Stimulated activated CD4-positive, alpha-beta T cell treated with anti-CD3 and anti-CD28 coated beads, Interleukin-4, amount 100 ng/mL, for 24 hours (primary cell): Measurements from ENCODE around the gene CDC27.
"Not testable (repeated sequence)": the region's sequence is repeated elsewhere in the genome, so short reads cannot be mapped to it uniquely, and the experiment has no call there.

Source experiments
- DNase-seq: peaks from one replicate; pipeline ENCODE4 v3.0.0-alpha.2; 2020

Gene CDC27

GRCh38 chr17:47218896-47219430 is 29.9 kb upstream of the CDC27 start:
- no peak for DNase-seq

GRCh38 chr17:47217279-47217678 is 28.2 kb upstream of the CDC27 start:
- not testable (repeated sequence) for DNase-seq

GRCh38 chr17:47216821-47217220 is 27.7 kb upstream of the CDC27 start:
- DNase-seq = not testable (repeated sequence)

DNA sequence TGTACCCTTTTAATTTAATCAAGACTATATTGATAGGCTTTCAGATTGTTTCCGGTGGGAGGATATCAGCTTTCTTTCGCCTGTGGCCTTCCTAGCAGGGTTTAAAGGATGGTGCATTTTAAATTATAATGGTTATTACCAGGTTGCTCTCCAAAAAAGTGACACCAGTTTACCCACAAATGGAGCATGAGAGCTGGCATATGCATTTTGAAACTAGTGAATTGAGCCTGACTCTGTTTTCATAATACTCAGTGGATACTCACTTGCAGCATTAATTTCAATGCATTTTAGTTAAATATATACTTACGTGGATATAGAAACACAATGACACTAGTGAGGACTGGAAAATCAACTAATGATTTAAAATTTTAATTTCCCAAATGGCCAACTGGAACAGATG is 25.8 kb upstream of the CDC27 start:
- DNase-seq = no peak

- DNase-seq = no peak
Observed at GRCh38 chr17:47213540-47213939, 24.4 kb upstream of the CDC27 start.

DNA sequence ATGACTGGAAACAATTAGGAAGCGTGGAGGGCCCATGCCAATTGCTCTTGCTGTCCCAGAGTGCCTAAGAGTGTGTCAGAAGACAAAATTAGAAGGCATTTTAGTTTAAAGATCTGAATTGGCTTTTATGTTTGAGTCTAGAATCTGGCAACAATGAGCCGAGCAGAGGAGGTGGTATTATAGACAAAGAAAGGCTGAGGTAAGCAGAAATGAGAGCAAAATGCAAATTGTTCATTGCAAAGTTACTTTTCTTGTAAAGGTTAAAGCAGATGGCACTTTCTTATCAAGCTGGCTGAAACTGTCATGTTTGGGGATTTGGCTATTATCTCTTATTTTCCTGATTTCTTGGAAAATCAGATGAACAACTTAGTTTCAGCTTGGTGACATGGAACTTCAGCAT is 23.4 kb upstream of the CDC27 start:
- no peak for DNase-seq

GRCh38 chr17:47210779-47211178 is 21.7 kb upstream of the CDC27 start:
- DNase-seq = no peak

DNA sequence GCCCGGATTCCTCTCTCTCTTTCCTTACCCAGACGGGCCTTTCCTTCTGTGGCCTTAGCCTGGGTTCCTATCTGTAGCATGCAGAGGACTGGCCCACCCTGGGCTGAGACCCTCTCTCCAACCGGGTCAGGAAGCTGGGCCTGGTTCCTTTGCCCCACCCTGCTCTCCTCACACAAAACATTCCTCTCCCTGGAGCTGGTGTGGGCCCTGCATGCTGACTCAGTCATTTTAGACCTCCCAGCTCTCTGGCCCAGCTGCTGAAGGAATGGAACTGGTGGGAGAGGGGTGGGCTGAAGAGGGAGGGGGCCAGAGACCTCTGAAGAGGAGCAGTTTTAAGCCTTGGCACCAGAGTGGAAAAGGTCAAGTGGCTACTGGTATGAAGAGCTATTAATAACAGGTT is 21.0 kb upstream of the CDC27 start:
- no peak for DNase-seq

DNA sequence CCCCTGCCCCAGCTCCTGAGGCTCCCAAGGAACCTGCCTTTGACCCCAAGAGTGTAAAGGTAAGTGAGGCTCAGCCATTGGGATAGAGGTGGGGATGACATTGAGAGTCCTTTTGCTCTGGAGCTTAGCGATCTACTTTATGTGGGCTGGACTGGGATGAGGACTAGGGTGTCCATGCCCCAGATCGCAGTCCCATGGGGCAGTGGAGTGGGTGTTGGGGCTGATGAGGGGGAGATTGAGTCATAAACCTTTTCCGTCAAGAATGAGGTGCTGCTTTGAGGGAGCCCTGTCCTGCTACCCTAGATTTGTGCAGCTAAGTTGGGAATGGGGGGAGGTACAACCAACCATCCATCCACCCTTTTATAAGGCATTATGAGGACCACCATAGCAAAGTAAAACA is 20.4 kb upstream of the CDC27 start:
- DNase-seq = no peak

GRCh38 chr17:47208744-47209488 is 19.8 kb upstream of the CDC27 start, which contains the start of gene MYL4:
MYL4 (plus strand) TSS chr17:47209348; CDS start chr17:47209423, 75 bp downstream.
- no peak for DNase-seq

GRCh38 chr17:47207143-47208067 is 18.3 kb upstream of the CDC27 start:
- no peak for DNase-seq

DNA sequence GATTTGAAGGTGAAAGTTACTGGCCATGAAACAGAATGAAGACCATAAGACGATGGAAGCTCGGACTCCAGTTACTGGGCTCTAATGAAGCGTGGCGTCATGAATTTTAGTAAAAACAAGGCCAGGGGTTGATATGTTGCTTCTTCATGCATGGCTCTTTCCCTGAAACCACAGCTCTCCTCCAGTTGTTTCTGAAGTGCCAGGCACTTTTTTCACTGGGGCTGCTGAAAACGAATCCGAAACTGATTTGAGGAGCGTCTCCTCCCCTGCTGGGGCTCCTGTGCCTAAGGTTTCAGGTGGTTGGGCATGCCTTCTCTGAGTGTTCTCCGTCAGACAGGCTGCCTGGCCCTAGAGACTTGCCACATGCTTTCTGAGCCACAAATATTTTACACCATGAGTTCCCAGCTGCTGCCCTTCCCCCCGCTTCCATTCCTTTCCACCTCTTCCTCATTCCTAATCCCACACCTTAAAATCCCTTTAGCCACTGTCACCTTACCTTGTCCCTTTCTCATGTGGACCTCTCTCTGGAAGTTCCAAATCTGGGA is 16.4 kb upstream of the CDC27 start:
- DNase-seq = peak; percentile 72

- DNase-seq = peak; percentile 22
Observed at GRCh38 chr17:47204722-47205418, 15.8 kb upstream of the CDC27 start.

GRCh38 chr17:47203984-47204721 is 15.1 kb upstream of the CDC27 start:
- DNase-seq = peak; percentile 61

DNA sequence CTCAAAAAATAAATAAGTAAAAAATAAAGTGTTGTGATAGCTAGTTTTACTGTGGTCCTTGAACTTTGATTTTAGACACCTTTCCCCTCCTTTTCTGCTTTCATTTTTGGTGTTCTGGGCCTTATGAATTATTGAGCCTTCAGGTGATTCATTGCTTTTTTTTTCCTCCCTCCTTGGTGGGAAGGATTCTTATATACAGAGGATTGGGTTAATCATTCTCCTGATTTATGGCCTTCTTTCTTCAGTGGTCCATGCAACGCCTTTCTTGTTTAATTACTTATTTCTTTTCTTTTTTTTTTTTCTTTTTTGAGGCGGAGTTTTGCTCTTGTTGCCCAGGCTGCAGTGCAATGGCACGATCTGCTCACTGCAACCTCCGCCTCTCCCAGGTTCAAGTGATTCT is 12.1 kb upstream of the CDC27 start:
- no peak for DNase-seq

DNA sequence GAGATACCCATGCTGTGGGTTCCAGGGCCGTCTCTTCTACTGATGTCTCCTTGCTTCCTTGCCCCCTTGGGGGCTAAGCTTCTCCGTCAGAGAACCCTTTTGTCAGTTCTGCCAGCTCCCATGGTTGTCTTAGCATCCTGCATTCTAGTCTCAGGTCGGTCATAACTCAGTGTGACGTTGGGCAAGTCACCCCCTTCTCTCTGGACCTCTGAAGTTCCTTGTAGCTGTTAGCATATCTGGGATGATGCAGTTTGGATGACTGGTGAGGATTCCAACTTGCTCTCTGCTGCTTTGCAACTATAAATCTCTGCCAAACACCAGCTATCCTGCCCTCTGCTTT is 11.2 kb upstream of the CDC27 start:
- DNase-seq = no peak

DNA sequence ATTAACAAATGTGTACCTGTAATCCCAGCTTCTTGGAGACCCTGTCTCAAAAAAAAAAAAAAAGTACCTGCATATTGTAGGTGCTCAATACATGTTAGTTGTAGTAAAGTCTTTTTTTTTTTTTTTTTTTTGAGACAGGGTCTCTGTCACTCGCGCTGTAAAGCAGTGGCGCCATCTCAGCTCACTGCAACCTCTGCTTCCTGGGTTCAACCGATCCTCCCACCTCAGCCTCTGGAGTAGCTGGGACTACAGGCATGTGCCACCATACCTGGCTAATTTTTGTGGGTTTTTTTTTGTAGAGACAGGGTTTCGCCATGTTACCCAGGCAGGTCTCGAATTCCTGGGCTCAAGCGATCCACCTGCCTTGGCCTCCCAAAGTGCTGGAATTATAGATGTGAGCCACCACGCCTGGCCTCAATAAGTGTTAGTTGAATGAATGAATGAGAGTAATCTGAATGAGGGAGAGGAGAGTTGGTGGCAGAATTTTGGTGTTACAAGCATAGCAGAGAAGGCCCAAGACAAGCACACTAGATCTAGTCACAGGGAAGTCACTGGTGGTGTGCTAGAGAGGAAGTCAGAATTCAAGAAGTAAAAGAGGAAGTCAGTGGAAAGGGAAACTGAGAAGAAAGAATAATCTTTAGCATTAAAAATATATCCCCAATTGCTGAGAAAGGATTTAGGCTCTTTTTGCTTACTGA is 10.7 kb upstream of the CDC27 start:
- DNase-seq = no peak

DNA sequence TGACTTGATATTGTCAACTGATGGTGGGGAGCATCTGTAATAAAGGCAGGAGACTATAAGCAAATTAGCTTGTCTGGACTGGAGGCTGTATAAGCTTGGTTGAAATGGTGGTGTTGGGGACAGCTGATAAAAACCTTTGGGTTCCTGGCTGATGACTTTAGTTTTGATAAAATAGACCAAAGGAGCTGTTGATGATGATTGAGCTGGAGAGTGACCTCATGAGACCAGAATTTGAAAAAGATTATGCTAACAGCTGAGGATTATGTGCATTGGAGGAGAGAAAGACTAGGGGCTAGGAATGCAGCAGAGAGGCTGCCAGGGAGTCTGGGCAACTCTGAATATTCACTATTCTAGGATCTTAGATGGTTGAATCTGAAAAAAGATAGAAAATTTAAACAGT is 8.7 kb upstream of the CDC27 start:
- no peak for DNase-seq

GRCh38 chr17:47193931-47194511 is 4.9 kb upstream of the CDC27 start:
- no peak for DNase-seq

DNA sequence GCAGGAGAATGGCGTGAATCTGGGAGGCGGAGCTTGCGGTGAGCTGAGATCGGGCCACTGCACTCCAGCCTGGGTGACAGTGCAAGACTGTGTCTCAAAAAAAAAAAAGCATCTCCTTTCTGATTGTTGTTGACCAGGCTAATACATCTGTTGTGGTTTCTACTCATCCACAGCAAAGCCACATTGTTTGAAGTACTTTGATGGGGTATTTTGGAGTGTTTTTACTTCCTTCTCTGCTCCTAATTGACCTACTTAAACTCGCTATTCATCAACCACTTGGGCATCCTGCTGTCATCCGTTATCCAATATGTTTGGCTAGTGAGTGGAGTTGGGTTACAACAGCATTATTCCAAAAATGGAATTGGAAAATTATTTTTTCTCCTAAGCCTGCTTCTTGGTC is 3.5 kb upstream of the CDC27 start:
- no peak for DNase-seq

DNA sequence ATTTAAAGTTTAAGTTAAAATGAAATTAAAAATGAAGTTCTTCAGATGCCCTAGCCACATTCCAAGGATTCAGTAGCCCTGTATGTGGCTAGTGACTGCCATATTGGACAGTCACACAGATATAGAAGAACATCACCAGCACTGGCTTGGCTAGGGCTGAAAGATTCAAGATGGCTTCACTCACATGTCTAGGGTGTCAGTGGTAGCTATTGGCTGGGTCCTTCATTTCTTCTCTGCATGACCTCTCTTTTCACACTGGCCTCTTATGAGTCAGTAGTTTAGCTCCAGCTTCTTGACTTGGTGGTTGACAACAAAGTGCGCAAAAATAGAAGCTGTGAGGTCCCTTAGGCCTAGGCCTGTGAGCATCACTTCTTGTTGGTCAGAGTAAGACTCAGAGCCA is 1.7 kb upstream of the CDC27 start:
- DNase-seq = no peak
